Esophagus muscularis mucosa (tissue), 4 donors: ENCODE measurements around the gene ATP1A3. TPM values are rescaled to one million over a fixed set of nuclear protein-coding genes. Genes with fewer than 3 reads are reported as not detected.

Experiments
- DNase-seq: peaks from one replicate; pipeline ENCODE4 v3.0.0-alpha.2; 2017; ENCODE audit errors: extremely low spot score
- H3K27ac ChIP-seq, 4 donors: fragments of 200-600 bp; sonication (generic); replicated peaks in 1 of 4; 1 replicate in 3 of 4; 2 replicates in 1 of 4; pipeline ENCODE4 v1.5.1; 2016 to 2019; ENCODE audit warnings: mild to moderate bottlenecking in 1 of 4
- H3K27me3 ChIP-seq, 4 donors: fragments of 200-600 bp; sonication (generic); one replicate each; pipeline versions ENCODE4 v1.5.1 to v1.6.0; 2016 to 2019
- H3K36me3 ChIP-seq, 4 donors: fragments of 200-600 bp; sonication (generic); one replicate each; pipeline ENCODE4 v1.5.1; 2016 to 2019
- H3K4me1 ChIP-seq, 4 donors: fragments of 200-600 bp; sonication (generic); one replicate each; pipeline ENCODE4 v1.5.1; 2016 to 2019
- H3K4me3 ChIP-seq, 4 donors: fragments of 200-600 bp; sonication (generic); 1 replicate in 2 of 4; 2 replicates in 2 of 4; pipeline ENCODE4 v1.5.1; 2016 to 2019; ENCODE audit warnings: mild to moderate bottlenecking in 4 of 4, moderate library complexity in 1 of 4
- H3K9me3 ChIP-seq, 4 donors: fragments of 200-600 bp; sonication (generic); 1 replicate in 3 of 4; 2 replicates in 1 of 4; pipeline ENCODE4 v1.5.1; 2016 to 2019
- EP300 ChIP-seq: sonication (generic); formaldehyde crosslinking; IDR thresholded peaks from one replicate; pipeline ENCODE4 v1.6.1; 2017; ENCODE audit warnings: antibody characterized with exemption
- POLR2A ChIP-seq: fragments of 450-650 bp; IDR thresholded peaks from one replicate; pipeline ENCODE4 v1.6.1; 2017; ENCODE audit warnings: antibody characterized with exemption, moderate library complexity, mild to moderate bottlenecking, low read depth
- POLR2AphosphoS5 ChIP-seq, 2 donors: sonication (generic); formaldehyde crosslinking; IDR thresholded peaks; one replicate each; pipeline ENCODE4 v1.6.1; 2017; ENCODE audit warnings: antibody characterized with exemption in 2 of 2
- WGBS: methylation state at CpG from one replicate; pipeline ENCODE4 v1.1.5; 2018; 5-methylcytosine and 5-hydroxymethylcytosine counted together
- intact Hi-C: fragments of 100-400 bp; cut with DNase I; formaldehyde crosslinking; loops from one replicate; pipeline ENCODE4 v1.15.1; 2023
- total RNA-seq, 4 donors: library from RNA; depleted of rRNA; stranded (reverse); fragments of >200 nt; gene quantifications; one replicate each; pipeline versions ENCODE4 v1.1.0 to v1.2.1, GENCODE V29; 2016
- TF ChIP-seq, protein P1 (sequence below), 3 experiments: fragments of 200-600 bp in 2 of 3; fragments of 450-650 bp in 1 of 3; sonication (generic) in 2 of 3; IDR thresholded peaks; one replicate each; pipeline ENCODE4 v1.5.1; 2017 to 2019; ENCODE audit warnings: antibody characterized with exemption in 3 of 3, mild to moderate bottlenecking in 2 of 3, moderate library complexity in 1 of 3

ATP1A3 gene
- total RNA-seq, 4 donors from 2014 or later, result 2.1 to 4.3 (median 3.5) TPM

DNA sequence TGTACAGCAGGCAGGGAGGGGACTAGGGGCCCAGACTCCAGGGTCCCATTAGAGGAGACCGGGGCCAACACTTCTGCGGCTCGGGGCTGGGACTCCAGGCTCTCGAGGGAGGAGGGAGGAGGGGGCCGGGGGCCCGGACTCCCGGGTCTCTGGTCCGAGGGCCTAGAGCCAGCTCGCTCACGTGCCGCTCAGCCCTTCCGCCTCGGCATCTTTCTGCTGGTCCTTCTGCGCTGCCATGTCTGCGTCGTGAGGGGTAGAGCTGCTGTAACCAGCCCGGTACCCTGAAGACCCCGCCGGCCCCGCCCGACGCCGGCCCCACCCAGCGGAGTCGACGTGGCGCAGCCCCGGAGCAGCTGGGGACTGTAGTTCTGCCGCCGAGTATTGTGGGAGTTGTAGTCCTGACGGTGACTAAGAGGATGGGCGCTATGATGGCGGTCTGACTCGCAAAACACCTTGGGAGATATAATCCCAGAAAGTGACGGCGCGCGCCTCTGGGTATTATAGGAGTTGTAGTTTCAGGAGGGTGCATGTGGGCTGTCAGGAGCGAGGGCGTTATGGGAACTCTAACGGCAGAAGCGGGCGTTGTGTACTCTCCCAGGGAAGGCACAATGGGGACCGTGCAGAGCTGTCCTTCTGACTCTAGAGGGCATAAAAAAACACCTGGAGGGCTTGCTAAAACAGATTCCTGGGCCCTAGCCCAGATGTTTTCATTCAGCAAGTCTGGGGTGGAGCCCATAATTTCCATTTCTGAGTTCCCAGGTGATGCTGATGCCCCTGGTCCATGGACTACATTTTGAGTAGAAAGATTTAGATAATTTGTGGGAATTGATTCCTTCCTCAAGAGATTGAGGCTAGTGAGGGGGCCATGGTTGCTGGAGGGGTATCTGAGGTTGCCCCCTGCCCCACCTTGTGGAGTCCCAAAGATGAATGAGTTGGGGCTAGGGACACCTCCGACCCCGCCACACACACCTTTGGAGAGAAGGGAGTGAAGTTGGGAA lies 34.7 kb downstream of the ATP1A3 start, which contains the start of gene RABAC1:
RABAC1 (minus strand) TSS at position 266 of the 998 bp plus-strand sequence; CDS start at position 237, 29 bp downstream.
- Histone ChIP-seq H3K27me3 (no peaks in the 10 kb centered on the region), H3K36me3 (peaks cover 0 to 29% (median 24%) of the 10 kb centered on the region in 4 donors), H3K4me3 (peak within 1 kb of the TSS; percentile 72 to 99 (median 83)), H3K27ac (peak within 1 kb of the TSS; percentile 87 to 94 (median 90)), H3K4me1 (peaks cover 13 to 23% (median 22%) of the 10 kb centered on the region in 4 donors), H3K9me3 (no peaks in the 10 kb centered on the region)
- intact Hi-C loops, result loop anchor here (5.0 kb wide), 1 partner anchor 87 kb away; no protein-coding TSS in a partner anchor
- 8% methylated on average over 29 of the region's 46 CpGs for WGBS
- DNase-seq, result peak; percentile 94
- peak; percentile 79 to 85 for TF ChIP-seq POLR2AphosphoS5 (IDR thresholded peaks at IDR 0.05)
- TF ChIP-seq POLR2A, result no peak
- TF ChIP-seq EP300, result no peak
- TF ChIP-seq, protein P1, sequence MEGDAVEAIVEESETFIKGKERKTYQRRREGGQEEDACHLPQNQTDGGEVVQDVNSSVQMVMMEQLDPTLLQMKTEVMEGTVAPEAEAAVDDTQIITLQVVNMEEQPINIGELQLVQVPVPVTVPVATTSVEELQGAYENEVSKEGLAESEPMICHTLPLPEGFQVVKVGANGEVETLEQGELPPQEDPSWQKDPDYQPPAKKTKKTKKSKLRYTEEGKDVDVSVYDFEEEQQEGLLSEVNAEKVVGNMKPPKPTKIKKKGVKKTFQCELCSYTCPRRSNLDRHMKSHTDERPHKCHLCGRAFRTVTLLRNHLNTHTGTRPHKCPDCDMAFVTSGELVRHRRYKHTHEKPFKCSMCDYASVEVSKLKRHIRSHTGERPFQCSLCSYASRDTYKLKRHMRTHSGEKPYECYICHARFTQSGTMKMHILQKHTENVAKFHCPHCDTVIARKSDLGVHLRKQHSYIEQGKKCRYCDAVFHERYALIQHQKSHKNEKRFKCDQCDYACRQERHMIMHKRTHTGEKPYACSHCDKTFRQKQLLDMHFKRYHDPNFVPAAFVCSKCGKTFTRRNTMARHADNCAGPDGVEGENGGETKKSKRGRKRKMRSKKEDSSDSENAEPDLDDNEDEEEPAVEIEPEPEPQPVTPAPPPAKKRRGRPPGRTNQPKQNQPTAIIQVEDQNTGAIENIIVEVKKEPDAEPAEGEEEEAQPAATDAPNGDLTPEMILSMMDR (IDR thresholded peaks at IDR 0.05), result peak in 1 of 3 experiments; percentile 14

DNA sequence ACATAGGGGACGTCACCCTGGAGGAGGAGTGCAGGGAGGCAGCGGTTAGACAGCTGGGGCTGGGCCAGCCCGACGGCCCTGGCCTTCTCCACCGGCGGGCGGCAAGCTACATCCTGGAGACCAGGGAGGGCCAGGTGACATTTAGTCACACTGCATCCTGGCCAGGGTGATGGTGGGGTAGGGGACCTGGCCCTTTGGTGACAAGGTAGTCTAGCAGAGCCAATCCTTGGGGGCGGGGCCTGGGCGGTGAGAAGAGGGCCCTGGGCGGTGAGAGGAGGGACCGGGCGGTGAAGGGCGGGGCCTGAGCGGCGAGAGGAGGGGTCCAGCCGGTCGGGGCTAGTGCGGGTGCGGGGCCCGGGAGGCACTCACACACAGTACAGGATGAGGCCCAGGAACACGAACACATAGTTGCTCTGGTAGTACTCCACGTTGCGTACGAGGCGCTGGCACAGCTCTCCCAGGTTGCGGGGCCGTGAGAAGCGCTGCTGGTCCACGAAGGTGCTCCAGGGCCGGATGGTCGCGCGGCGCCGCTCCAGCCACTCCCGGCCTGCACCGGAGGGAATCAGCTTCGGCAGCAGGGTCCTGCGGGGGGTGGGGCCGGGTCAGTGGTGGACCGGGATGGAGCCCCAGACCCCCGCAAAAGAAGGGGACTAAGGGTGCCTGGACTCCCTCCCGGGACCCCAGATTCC lies 35.5 kb downstream of the ATP1A3 start:
- Histone ChIP-seq H3K4me3 (peak overlapping the region; percentile 72 to 99 (median 83)), H3K27ac (peak overlapping the region; percentile 87 to 94 (median 90)), H3K27me3 (no peaks in the 10 kb centered on the region), H3K4me1 (peaks cover 13 to 23% (median 22%) of the 10 kb centered on the region in 4 donors), H3K36me3 (peaks cover 0 to 30% (median 24%) of the 10 kb centered on the region in 4 donors), H3K9me3 (no peaks in the 10 kb centered on the region)
- no peak for DNase-seq
- intact Hi-C loops, result loop anchor here (5.0 kb wide), 1 partner anchor 86 kb away; no protein-coding TSS in a partner anchor
- no peak for TF ChIP-seq EP300
- TF ChIP-seq POLR2A, result peak; percentile 29
- TF ChIP-seq POLR2AphosphoS5 (IDR thresholded peaks at IDR 0.05), result peak; percentile 52 to 71
- TF ChIP-seq, protein P1 (IDR thresholded peaks at IDR 0.05), result no peak
- WGBS, result 0% methylated on average over 8 of the region's 43 CpGs

DNA sequence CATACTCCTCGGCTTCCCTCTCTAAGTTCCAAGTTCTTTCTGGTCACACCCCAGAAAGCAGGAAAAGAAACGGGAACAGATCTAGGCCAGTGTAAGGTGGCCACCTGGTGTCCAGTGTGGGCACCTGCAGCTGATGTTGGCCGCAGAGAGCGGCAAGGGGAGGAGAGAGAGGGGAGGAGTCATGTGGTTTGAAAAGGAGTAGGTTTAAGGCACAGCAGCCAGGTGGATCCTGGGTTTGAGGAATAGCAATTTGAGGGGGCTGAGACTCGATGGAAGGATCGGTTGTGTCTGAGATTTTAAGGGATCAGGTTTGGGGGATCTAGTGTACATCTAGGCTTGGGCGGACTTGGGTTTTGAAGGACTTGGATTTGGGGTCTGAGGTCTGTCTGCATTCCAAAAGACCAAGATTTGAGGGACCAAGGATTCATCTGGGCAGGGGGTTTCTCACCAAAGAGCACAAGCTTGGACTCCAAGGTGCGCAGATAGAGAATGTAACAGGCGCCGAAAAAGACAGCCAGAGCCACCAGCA lies 36.1 kb downstream of the ATP1A3 start:
- Histone ChIP-seq H3K27me3 (no peaks in the 10 kb centered on the region), H3K27ac (peak overlapping the region; percentile 87 to 94 (median 90)), H3K4me3 (peak overlapping the region; percentile 72 to 99 (median 83)), H3K4me1 (peaks cover 13 to 23% (median 22%) of the 10 kb centered on the region in 4 donors), H3K36me3 (peaks cover 0 to 30% (median 24%) of the 10 kb centered on the region in 4 donors), H3K9me3 (no peaks in the 10 kb centered on the region)
- TF ChIP-seq, protein P1 (IDR thresholded peaks at IDR 0.05), result peak; percentile 71 to 82 (median 80)
- peak in 1 of 2 donors; percentile 58 for TF ChIP-seq POLR2AphosphoS5 (IDR thresholded peaks at IDR 0.05)
- no peak for TF ChIP-seq POLR2A
- TF ChIP-seq EP300, result no peak
- no peak for DNase-seq
- intact Hi-C loops, result loop anchor here (5.0 kb wide), 1 partner anchor 86 kb away; no protein-coding TSS in a partner anchor
- 10% methylated on average over 7 of the region's 10 CpGs for WGBS

DNA sequence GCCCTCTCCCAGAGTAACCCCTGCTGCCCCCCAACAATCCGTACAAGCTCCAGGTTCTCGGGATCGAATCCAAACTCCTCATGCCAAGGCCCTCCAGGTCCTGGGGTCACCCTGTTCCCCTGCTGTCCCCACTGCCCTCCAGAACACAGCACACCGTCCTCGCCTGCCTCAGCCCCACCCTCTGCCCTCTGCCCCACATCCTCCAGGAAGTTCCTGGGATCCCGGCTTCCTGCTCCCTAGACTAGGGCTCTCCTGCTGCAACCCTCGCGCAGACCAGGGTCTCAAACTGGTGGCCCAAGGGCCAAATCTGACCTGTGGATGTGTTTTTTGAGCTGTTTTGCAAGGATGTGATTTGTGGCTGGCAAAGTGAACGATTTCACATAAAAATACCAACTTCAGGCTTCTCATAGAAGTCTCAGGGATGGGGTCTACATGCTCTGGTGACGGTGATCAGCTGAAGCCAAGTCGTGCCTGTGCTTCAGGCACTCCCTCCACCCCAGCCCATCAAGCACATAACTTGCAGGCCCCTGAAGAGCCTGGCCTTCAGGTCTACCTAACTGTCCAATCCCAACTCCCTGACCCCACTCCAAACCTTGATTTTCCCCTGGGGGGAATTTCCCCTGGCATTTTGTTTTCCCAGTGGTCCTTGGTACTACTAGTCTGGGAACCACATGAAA lies 36.7 kb downstream of the ATP1A3 start:
- intact Hi-C loops, result loop anchor here (5.0 kb wide), 1 partner anchor 85 kb away; no protein-coding TSS in a partner anchor
- no peaks in the 10 kb centered on the region for H3K9me3 ChIP-seq
- H3K27me3 ChIP-seq, result no peaks in the 10 kb centered on the region
- H3K27ac ChIP-seq, result peak overlapping the region in 3 of 4 donors; percentile 88 to 94 (median 92)
- TF ChIP-seq, protein P1 (IDR thresholded peaks at IDR 0.05), result no peak
- TF ChIP-seq POLR2AphosphoS5 (IDR thresholded peaks at IDR 0.05), result no peak
- no peak for TF ChIP-seq EP300
- TF ChIP-seq POLR2A, result no peak
- no peak for DNase-seq
- H3K4me3 ChIP-seq, result peak overlapping the region in 1 of 4 donors; percentile 99
- H3K4me1 ChIP-seq, result peaks cover 13 to 23% (median 22%) of the 10 kb centered on the region in 4 donors
- peaks cover 0 to 30% (median 24%) of the 10 kb centered on the region in 4 donors for H3K36me3 ChIP-seq
- 85% methylated on average over 11 of the region's 11 CpGs for WGBS
